SH-SY5Y (cell line): Measurements from ENCODE around the gene TMEM247.

ENCODE experiments used
- GATA2 ChIP-seq: IDR thresholded peaks from 2 replicates; pipeline ENCODE4 v1.6.1; 2011; ENCODE audit warnings: mild to moderate bottlenecking, low read depth, low read length
- GATA3 ChIP-seq: IDR thresholded peaks from 2 replicates; pipeline ENCODE4 v1.6.1; 2011; ENCODE audit warnings: low read depth, mild to moderate bottlenecking, low read length, moderate library complexity

TMEM247 gene

DNA sequence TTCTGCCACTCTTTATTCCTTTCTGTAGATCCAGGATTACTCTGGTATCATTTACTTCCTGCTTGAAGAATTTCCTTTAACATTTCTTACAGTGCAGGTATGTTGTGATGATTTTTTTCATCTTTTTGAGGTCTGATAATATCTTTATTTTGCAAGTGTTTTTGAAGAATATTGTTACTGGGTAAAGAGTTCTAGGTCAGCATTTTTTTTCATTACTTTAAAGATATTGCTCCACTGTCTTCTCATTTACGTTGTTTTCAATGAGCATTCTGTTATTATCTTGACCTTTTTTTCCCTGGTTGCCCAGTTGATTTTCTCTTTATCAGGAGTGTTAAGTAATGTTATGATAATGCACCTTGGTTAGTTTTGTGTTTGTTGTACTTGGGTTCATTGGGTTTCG is 31.7 kb upstream of the TMEM247 start:
- TF ChIP-seq GATA3 (no peak), GATA2 (no peak)

GRCh38 chr2:46448111-46448510 is 31.3 kb upstream of the TMEM247 start:
- TF ChIP-seq GATA3: no peak
- TF ChIP-seq GATA2: no peak

- TF ChIP-seq GATA3: no peak
- TF ChIP-seq GATA2: no peak
Measured at GRCh38 chr2:46448641-46449040, 30.7 kb upstream of the TMEM247 start.

GRCh38 chr2:46449700-46450099 is 29.7 kb upstream of the TMEM247 start:
- no peak for TF ChIP-seq GATA3
- no peak for TF ChIP-seq GATA2

GRCh38 chr2:46451131-46451711 is 28.1 kb upstream of the TMEM247 start:
- TF ChIP-seq GATA3 (no peak), GATA2 (no peak)

- TF ChIP-seq GATA2: no peak
- no peak for TF ChIP-seq GATA3
Measured at GRCh38 chr2:46456789-46457188, 22.6 kb upstream of the TMEM247 start.

DNA sequence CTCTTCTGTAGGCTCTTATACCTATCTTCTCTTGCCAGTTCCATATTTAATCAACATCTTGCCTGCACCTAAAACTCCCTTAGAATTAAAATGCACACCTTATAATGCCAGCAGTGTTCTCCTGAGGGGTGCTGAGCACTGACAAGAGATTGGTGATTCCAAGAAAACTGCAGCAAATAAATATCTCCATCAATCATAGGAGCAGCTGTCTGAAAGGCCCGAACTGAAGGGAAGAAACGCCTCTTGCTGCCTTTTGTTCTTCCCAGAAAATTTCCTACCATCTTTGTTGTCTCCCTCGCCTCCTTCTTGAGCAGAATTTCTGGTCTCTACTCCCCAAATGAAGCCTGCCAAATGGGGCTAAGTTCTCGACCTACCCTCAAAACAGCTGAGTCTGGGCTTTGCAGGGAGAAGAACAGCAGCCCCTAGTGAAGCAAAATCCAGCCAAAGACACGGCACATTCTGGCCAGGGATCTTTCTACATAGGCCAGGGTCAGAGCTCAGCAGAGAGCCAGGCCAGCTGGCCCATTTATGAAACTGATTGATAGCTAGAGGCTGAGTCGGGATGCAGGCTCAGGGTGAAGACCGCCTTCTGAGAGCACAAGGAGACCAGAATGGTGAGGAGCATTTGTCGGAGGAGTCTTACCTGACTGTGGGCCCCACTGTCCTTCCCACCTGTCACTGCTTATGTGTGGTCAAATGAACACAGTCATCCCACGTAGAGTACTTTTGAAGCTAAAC is 20.4 kb upstream of the TMEM247 start:
- TF ChIP-seq GATA2: no peak
- no peak for TF ChIP-seq GATA3

DNA sequence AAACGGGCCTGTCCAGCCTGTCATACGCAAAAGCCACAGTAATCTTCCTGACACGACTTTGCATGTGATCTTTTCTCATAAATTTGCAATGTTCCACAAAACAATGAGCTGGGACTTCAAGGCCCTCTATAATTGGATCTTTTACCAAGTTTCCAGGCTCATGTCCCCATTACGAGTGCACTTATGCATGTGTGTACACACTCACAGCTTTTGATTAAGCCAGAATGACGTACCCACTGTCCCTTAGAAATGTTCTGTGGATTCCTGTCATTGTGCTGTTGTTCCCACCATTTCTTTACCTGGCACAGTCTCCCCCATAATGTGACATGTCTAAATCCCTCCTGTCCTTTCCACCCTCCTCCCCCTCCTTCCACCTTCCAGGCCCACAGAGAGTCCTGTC is 19.7 kb upstream of the TMEM247 start:
- no peak for TF ChIP-seq GATA2
- no peak for TF ChIP-seq GATA3

DNA sequence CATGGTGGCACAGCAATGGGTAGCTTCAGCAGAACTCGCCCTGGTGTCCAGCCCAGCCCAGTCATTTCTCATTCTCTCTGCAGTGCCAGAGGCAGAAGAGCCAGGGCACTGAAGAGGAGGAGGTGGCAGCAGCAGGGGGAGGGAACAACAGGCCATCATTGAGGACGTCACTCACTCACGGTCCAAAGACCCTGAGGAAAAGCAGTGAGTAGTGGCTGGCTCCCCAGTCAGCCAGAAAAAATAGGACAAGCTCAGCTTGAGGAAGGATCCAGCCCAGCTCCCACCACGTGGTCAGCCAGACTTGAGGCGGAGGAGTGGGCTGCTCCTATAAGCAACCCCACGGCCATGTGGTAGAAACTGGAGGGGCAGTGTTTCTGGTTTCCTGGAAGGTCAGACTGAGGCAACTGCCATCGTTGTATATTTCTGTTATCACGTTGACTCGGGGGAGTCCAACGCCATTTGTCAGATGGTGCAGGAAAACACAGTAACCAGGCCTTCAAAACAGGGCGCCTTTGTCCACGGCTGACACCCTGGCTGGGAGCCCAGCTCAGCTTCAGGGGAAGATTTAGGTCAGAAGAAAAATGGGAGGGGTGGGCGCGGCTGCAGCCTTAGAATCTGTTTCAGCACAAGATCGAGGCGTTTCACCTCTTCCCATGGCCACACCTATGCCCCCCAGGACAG is 19.0 kb upstream of the TMEM247 start:
- TF ChIP-seq GATA2 (no peak), GATA3 (no peak)

DNA sequence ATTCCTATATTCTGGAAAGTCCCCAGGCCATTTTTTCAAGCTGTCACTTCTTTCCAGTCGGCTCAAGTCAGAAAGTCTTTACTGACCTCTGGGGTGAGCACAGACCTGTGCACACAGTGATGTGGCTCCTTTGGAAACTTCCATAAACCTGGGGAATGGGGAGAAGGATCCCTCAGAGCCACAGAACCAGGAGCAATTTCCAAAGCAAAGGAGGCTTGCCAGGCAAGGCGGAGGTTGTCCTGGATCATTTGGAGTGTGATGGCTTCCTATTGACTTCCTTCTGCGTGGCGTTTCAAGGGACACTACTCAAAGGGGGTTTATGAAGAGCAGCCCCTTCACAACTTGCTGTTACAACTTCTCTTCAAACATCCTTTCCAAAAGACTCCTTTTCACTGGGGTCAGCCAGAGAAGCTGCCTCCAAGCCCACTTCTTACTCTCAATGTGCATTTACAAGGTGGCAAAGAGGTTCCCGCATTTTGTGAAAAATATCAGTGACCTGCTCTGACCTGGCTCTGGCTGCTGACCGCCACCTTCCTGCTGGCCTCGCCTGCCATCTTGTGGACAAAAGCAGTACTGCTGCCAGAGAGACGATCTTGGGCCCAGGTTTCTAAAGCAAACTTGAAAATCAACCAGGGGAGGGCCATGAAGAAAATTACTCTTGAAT is 18.2 kb upstream of the TMEM247 start:
- TF ChIP-seq GATA2 (no peak), GATA3 (no peak)

DNA sequence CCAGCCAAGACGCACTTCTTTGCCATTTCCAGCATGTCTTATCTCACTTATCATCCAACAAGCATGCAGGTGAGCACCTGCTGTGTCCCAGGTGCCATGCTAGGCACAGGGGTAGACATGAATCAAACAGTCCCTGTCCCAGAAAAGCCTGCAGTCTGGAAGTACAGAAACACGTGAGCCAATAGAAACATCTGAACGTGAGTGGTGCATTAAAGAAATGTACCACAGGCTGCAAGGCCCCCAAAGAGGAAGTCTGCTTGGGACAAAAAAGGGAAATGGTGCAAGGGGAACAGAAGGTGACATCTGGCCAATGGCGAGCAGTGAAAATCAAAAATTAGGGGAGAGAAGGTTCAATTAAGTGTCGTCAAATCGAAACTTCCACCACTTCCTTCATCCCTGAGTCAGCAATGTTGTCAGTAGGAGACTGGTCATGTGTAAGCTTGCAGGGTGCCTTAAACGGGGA is 17.6 kb upstream of the TMEM247 start:
- TF ChIP-seq GATA3 (no peak), GATA2 (no peak)

DNA sequence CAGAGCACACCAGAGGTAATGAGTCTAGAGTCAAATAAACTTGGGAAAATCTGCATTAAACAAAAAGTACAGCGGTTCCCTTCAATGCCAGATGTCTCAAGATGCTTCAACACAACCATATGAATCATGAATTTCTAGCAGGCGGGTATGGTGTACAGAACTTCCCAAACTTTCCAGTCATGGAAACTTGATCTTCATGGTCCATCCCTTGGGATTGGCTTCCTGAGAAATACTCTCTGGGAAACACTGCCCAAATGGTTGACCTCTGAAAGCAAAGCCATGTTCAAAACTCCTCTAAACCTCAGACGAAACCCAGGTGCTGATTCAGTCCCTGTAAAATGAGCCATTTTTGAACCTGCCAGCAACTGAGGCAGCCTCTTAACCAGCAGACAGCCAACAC is 16.4 kb upstream of the TMEM247 start:
- no peak for TF ChIP-seq GATA2
- TF ChIP-seq GATA3: no peak

GRCh38 chr2:46469116-46469515 is 10.2 kb upstream of the TMEM247 start:
- TF ChIP-seq GATA3: no peak
- TF ChIP-seq GATA2: no peak

- TF ChIP-seq GATA2: no peak
- TF ChIP-seq GATA3: no peak
Measured at GRCh38 chr2:46469700-46470099, 9.7 kb upstream of the TMEM247 start.
